ENCODE data around the gene ACP6. TPM values are rescaled to one million over a fixed set of nuclear protein-coding genes. Genes with fewer than 3 reads are reported as not detected.
A peak's percentile ranks its signal among the peaks of the same experiment; 100 is the strongest.

The ACP6 gene
- total and polyA plus RNA-seq, 2 of the 13 experiments (the other 11 are each of a cell fraction or from before 2014, with no cell fraction given), result 18.1 to 33.7 TPM

DNA sequence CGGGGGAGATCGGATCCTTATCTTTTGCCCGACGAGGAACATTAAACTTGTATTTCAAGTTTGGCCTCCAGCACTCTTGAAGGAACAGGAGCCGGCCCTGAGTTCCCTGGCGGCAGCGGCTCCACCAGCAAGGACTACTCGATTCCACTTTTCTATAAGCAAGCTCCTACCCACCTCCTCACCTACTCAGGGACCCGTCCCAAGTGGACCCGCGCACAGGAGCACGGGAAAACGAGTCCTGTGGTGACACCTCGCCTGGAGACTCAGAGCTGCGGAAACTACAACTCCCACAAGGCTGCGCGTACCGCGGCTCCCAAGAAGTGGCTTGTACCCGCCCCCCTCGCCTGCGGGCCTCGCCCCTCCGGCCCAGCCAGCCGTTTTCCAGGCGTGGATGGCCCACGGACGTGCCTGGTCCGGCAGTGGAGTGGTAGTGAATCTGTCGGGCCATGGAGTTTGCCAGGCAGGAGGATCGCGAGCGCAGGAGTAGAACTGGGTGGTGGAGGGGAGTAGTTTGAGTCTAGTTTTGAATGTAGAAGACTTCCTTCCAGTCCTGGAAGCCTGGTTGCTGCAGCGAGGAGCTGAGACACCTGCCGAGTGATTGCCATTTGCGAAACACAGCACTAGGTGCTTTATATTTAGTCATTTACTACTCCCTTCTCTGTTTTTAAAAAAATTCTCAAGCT is at the start of gene ACP6 (continued):
- TF ChIP-seq TFDP2 (CRISPR knock-in tag; IDR thresholded peaks at IDR 0.05) (peak; percentile 54; the same call in 1 of the 2 replicates), ZKSCAN1 (IDR thresholded peaks at IDR 0.05; ENCODE audit: low read length) (no peak), IRF9 (CRISPR knock-in tag; IDR thresholded peaks at IDR 0.05; ENCODE audit: borderline replicate concordance) (no peak), HOXA5 (CRISPR knock-in tag; IDR thresholded peaks at IDR 0.05) (peak; percentile 72), PRDM10 (CRISPR knock-in tag; IDR thresholded peaks at IDR 0.05; ENCODE audit: low read depth) (peak; percentile 97), AKNA (CRISPR knock-in tag; IDR thresholded peaks at IDR 0.05; ENCODE audit: borderline replicate concordance) (no peak), SP2 (CRISPR knock-in tag; IDR thresholded peaks at IDR 0.05) (0 out of 2 replicates have a peak, but pooled peaks have one; percentile 32), POLR2A (IDR thresholded peaks at IDR 0.05; ENCODE audit: insufficient read depth in 1 of 2, low read depth in 2 of 2, low read length in 2 of 2) (peak; percentile 66 to 80), TEAD3 (CRISPR knock-in tag; optimal IDR thresholded peaks at IDR 0.05; ENCODE audit: borderline replicate concordance) (peak; percentile 60)
- TF ChIP-seq, protein P1, sequence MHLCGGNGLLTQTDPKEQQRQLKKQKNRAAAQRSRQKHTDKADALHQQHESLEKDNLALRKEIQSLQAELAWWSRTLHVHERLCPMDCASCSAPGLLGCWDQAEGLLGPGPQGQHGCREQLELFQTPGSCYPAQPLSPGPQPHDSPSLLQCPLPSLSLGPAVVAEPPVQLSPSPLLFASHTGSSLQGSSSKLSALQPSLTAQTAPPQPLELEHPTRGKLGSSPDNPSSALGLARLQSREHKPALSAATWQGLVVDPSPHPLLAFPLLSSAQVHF (CRISPR knock-in tag; IDR thresholded peaks at IDR 0.05), result no peak
- TF ChIP-seq, protein P2, sequence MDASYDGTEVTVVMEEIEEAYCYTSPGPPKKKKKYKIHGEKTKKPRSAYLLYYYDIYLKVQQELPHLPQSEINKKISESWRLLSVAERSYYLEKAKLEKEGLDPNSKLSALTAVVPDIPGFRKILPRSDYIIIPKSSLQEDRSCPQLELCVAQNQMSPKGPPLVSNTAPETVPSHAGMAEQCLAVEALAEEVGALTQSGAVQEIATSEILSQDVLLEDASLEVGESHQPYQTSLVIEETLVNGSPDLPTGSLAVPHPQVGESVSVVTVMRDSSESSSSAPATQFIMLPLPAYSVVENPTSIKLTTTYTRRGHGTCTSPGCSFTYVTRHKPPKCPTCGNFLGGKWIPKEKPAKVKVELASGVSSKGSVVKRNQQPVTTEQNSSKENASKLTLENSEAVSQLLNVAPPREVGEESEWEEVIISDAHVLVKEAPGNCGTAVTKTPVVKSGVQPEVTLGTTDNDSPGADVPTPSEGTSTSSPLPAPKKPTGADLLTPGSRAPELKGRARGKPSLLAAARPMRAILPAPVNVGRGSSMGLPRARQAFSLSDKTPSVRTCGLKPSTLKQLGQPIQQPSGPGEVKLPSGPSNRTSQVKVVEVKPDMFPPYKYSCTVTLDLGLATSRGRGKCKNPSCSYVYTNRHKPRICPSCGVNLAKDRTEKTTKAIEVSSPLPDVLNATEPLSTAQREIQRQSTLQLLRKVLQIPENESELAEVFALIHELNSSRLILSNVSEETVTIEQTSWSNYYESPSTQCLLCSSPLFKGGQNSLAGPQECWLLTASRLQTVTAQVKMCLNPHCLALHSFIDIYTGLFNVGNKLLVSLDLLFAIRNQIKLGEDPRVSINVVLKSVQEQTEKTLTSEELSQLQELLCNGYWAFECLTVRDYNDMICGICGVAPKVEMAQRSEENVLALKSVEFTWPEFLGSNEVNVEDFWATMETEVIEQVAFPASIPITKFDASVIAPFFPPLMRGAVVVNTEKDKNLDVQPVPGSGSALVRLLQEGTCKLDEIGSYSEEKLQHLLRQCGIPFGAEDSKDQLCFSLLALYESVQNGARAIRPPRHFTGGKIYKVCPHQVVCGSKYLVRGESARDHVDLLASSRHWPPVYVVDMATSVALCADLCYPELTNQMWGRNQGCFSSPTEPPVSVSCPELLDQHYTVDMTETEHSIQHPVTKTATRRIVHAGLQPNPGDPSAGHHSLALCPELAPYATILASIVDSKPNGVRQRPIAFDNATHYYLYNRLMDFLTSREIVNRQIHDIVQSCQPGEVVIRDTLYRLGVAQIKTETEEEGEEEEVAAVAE (CRISPR knock-in tag; IDR thresholded peaks at IDR 0.05; ENCODE audit: borderline replicate concordance), result 0 out of 2 replicates have a peak, but pooled peaks have one; percentile 44
